Testis (tissue), 3 donors: ENCODE measurements around the gene RS1. TPM values are rescaled to one million over a fixed set of nuclear protein-coding genes. Genes with fewer than 3 reads are reported as not detected.

Experiments used
- DNase-seq: peaks from one replicate; pipeline ENCODE4 v3.0.0-alpha.2; 2019
- H3K27ac ChIP-seq, 2 donors: fragments of 200-600 bp; sonication (generic); one replicate each; pipeline ENCODE4 v1.5.1; 2019
- H3K27me3 ChIP-seq: fragments of 200-600 bp; sonication (generic); one replicate; pipeline ENCODE4 v1.5.1; 2019
- H3K36me3 ChIP-seq: fragments of 200-600 bp; sonication (generic); one replicate; pipeline ENCODE4 v1.5.1; 2017; ENCODE audit warnings: low read depth; ENCODE audit errors: missing control alignments
- H3K4me1 ChIP-seq: fragments of 200-600 bp; sonication (generic); one replicate; pipeline ENCODE4 v1.5.1; 2019
- H3K4me3 ChIP-seq, 2 donors: fragments of 200-600 bp; sonication (generic); one replicate each; pipeline ENCODE4 v1.5.1; 2017 to 2019
- H3K9me3 ChIP-seq: fragments of 200-600 bp; sonication (generic); one replicate; pipeline ENCODE4 v1.5.1; 2017
- POLR2A ChIP-seq: fragments of 450-650 bp; IDR thresholded peaks from one replicate; pipeline ENCODE4 v1.6.1; 2017; ENCODE audit warnings: antibody characterized with exemption, mild to moderate bottlenecking, moderate library complexity
- WGBS, 2 donors: methylation state at CpG; one replicate each; pipeline ENCODE4 v1.1.5; 2018; 5-methylcytosine and 5-hydroxymethylcytosine counted together
- intact Hi-C: fragments of 100-400 bp; cut with DNase I; formaldehyde crosslinking; loops from one replicate; pipeline ENCODE4 v1.15.1; 2023; ENCODE audit warnings: low total_unique reads
- polyA plus RNA-seq: library from polyadenylated mRNA; stranded (reverse); fragments of 350-450 nt; fragmentation: Illumina TruSeq; extraction: RNeasy Lipid Tissue Mini Kit (QIAGEN cat#74804); gene quantifications from one replicate; pipeline ENCODE4 v1.2.3, GENCODE V29; 2014; ENCODE audit warnings: low read depth, low replicate concordance; ENCODE audit not compliant: insufficient read depth
- total RNA-seq, 2 donors: library from RNA; depleted of rRNA; stranded (reverse); fragments of >200 nt; gene quantifications; one replicate each; pipeline ENCODE4 v1.2.3, GENCODE V29; 2016
- TF ChIP-seq, protein P1 (sequence below), 3 experiments: fragments of 450-650 bp in 2 of 3; fragments of 200-600 bp in 1 of 3; sonication (generic) in 1 of 3; IDR thresholded peaks; one replicate each; pipeline ENCODE4 v1.5.1; 2016 to 2019; ENCODE audit warnings: antibody characterized with exemption in 3 of 3, mild to moderate bottlenecking in 2 of 3, moderate library complexity in 1 of 3

Gene RS1
- total and polyA plus RNA-seq, 3 donors from 2014 or later = not detected

DNA sequence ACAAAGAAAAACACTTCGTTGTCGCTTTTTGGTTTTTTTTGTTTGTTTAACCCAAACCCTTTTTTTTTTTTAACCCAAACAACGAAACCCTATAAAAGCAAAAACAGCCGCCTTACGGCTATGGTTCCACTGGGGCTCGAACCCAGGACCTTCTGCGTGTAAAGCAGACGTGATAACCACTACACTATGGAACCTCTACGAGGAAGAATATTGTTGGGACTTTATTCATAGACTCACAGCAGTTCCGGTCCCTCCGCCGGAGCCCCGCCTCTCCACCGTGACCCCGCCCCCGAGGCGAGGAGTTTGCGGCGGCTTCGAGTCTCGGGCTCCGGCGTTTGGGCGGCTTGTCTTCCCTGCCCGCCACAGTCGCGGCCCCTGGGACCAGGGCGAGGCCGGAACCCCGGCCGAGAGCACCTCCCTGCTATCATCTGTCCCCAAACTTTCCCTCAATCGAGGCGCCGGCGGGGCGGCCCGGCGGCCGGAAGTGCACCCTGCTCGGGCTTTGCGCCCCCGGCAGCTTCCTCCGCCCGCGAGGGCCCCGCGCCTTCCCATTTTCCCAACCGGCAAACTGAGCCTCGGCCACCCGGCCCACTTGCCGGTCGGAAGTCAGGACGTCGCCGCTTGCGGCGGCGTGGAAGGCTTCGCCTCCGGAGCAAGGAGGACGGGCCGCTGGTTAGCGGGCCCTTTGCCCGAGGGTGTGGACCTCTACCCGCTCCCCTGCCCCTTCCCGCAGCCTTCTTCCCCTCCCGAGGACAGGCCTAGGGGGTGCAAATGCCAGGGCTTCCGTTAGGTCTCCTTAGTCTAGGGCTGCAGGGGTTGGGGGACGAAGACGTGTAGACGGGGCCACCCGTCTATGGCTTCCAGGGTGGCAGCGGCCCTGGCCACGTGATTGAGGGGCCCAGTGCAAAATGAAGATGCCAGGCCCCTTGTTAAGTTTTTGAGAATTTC, 3.2 kb upstream of the RS1 start:
- DNase-seq = peak; percentile 75
- Histone ChIP-seq H3K27me3 (no peaks in the 10 kb centered on the region), H3K27ac (peak overlapping the region; percentile 84 to 91), H3K36me3 (no peaks in the 10 kb centered on the region), H3K4me1 (no peaks in the 10 kb centered on the region), H3K4me3 (peak overlapping the region; percentile 69 to 80), H3K9me3 (no peaks in the 10 kb centered on the region)
- TF ChIP-seq, protein P1, sequence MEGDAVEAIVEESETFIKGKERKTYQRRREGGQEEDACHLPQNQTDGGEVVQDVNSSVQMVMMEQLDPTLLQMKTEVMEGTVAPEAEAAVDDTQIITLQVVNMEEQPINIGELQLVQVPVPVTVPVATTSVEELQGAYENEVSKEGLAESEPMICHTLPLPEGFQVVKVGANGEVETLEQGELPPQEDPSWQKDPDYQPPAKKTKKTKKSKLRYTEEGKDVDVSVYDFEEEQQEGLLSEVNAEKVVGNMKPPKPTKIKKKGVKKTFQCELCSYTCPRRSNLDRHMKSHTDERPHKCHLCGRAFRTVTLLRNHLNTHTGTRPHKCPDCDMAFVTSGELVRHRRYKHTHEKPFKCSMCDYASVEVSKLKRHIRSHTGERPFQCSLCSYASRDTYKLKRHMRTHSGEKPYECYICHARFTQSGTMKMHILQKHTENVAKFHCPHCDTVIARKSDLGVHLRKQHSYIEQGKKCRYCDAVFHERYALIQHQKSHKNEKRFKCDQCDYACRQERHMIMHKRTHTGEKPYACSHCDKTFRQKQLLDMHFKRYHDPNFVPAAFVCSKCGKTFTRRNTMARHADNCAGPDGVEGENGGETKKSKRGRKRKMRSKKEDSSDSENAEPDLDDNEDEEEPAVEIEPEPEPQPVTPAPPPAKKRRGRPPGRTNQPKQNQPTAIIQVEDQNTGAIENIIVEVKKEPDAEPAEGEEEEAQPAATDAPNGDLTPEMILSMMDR (IDR thresholded peaks at IDR 0.05) = no peak
- TF ChIP-seq POLR2A = no peak
- intact Hi-C loops = no loop called here
- 0 to 1% methylated on average over 17 to 60 of the region's 74 CpGs for WGBS, 2 donors

- no peaks in the 10 kb centered on the region for H3K27me3 ChIP-seq
- peak overlapping the region; percentile 84 to 91 for H3K27ac ChIP-seq
- intact Hi-C loops = no loop called here
- no peaks in the 10 kb centered on the region for H3K36me3 ChIP-seq
- DNase-seq = peak; percentile 23
- WGBS, 2 donors = 0 to 2% methylated on average over 12 to 19 of the region's 19 CpGs
- no peaks in the 10 kb centered on the region for H3K4me1 ChIP-seq
- no peaks in the 10 kb centered on the region for H3K9me3 ChIP-seq
- peak overlapping the region; percentile 69 to 80 for H3K4me3 ChIP-seq
- no peak for TF ChIP-seq POLR2A
- TF ChIP-seq, protein P1 (IDR thresholded peaks at IDR 0.05) = no peak
Observed at GRCh38 chrX:18674417-18674787, 2.5 kb upstream of the RS1 start.

DNA sequence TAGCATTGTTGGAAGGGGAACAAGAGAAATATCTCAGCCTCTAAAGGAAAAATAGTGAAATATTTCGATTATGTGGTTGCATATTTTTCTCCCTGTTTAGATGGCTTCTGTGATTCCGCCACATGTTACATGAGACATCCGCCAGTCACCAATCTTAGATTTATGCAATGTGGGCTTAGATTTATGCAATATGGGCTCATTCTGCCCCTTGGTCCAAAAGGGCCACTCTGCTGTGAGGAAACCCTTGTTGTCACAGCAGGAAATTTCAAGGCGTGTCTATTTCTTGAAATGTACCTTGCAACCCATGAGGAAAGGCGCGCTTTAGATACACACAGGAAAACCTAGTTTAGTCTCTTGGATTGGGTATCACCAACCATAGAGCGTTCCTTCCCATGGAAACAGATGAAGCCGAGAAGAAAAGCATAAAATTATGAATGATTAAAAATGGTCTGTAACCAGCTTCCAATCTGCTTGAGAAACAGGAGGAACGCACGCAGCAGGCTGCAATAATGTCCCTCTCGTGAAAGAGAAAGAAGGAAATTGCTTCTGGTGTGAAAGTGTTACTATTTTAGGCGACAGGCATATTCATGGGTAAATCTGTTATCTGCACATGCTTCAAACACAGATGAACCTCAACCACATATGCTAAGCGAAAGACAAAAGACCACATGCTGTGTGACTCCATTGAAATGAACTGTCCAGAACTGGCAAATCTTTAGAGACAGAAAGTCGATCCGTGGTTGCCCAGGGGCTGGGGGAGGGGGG, 3.7 kb downstream of the RS1 start:
- H3K36me3 ChIP-seq = no peaks in the 10 kb centered on the region
- TF ChIP-seq, protein P1 (IDR thresholded peaks at IDR 0.05) = no peak
- TF ChIP-seq POLR2A = no peak
- no peaks in the 10 kb centered on the region for H3K9me3 ChIP-seq
- WGBS, 2 donors = 81 to 84% methylated on average over 15 of the region's 15 CpGs
- no peak overlapping the region for H3K27ac ChIP-seq
- H3K4me1 ChIP-seq = no peaks in the 10 kb centered on the region
- intact Hi-C loops = no loop called here
- H3K27me3 ChIP-seq = no peaks in the 10 kb centered on the region
- H3K4me3 ChIP-seq = no peak overlapping the region
- DNase-seq = no peak

GRCh38 chrX:18666614-18667013, 5.3 kb downstream of the RS1 start:
- H3K4me1 ChIP-seq = no peaks in the 10 kb centered on the region
- 90 to 100% methylated on average over 5 to 14 of the region's 15 CpGs for WGBS, 2 donors
- TF ChIP-seq POLR2A = no peak
- TF ChIP-seq, protein P1 (IDR thresholded peaks at IDR 0.05) = no peak
- no peak for DNase-seq
- H3K36me3 ChIP-seq = no peaks in the 10 kb centered on the region
- H3K4me3 ChIP-seq = no peak overlapping the region
- no peaks in the 10 kb centered on the region for H3K27me3 ChIP-seq
- H3K27ac ChIP-seq = no peak overlapping the region
- intact Hi-C loops = no loop called here
- H3K9me3 ChIP-seq = no peaks in the 10 kb centered on the region
